SK-N-SH treated with all-trans-retinoic acid at 6 μM for 48 hours (cell line): ENCODE measurements around the gene RIMS4.

Experiments
- ARNTL ChIP-seq: fragments of 450-650 bp; formaldehyde crosslinking; IDR thresholded peaks from 2 replicates; pipeline ENCODE4 v1.5.0; 2020; ENCODE audit warnings: low read depth, mild to moderate bottlenecking, moderate library complexity, borderline replicate concordance
- RARB ChIP-seq: fragments of 250-450 bp; sonication (Bioruptor Pico); IDR thresholded peaks from 2 replicates; pipeline ENCODE4 v1.8.0; 2021; ENCODE audit warnings: mild to moderate bottlenecking, moderate library complexity
- ZC3H10 ChIP-seq: fragments of 250-450 bp; sonication (Bioruptor Pico); IDR thresholded peaks from 2 replicates; pipeline ENCODE4 v1.5.1; 2021; ENCODE audit warnings: mild to moderate bottlenecking, moderate library complexity
- ZNF565 ChIP-seq: fragments of 450-650 bp; formaldehyde crosslinking; conservative IDR thresholded peaks from 2 replicates; pipeline ENCODE4 v1.5.0; 2020; ENCODE audit warnings: low read depth, mild to moderate bottlenecking, moderate library complexity
- TF ChIP-seq, protein P1 (sequence below): fragments of 250-450 bp; sonication (Bioruptor Pico); IDR thresholded peaks from 2 replicates; pipeline ENCODE4 v1.5.0; 2020; ENCODE audit warnings: mild to moderate bottlenecking, moderate library complexity
- TF ChIP-seq, protein P2 (sequence below): fragments of 250-450 bp; sonication (Bioruptor Pico); IDR thresholded peaks from 2 replicates; pipeline ENCODE4 v1.5.1; 2020; ENCODE audit warnings: low read depth, mild to moderate bottlenecking, moderate library complexity

DNA sequence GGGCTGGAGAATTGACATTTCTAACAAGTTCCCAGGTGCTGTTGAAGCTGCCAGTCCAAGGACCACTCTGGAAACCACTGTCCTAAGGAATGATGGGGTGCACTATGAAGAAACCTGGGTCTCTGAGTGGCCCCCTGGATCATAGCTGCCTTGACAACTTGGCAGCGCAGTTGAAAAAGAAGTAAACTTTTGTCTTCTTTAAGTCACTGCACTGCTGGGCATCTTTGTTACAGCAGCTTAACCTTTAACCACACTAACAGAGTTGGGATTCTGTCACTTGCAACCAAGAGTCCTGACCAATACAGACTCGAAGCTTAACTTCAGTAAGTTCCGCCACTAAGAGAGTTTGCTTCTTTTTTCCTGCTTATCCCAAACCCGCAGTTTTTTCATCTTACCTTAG lies 73.2 kb downstream of the RIMS4 start:
- TF ChIP-seq ARNTL (CRISPR knock-in tag) (no peak), ZNF565 (no peak), ZC3H10 (no peak), RARB (CRISPR knock-in tag) (no peak)
- TF ChIP-seq, protein P1, sequence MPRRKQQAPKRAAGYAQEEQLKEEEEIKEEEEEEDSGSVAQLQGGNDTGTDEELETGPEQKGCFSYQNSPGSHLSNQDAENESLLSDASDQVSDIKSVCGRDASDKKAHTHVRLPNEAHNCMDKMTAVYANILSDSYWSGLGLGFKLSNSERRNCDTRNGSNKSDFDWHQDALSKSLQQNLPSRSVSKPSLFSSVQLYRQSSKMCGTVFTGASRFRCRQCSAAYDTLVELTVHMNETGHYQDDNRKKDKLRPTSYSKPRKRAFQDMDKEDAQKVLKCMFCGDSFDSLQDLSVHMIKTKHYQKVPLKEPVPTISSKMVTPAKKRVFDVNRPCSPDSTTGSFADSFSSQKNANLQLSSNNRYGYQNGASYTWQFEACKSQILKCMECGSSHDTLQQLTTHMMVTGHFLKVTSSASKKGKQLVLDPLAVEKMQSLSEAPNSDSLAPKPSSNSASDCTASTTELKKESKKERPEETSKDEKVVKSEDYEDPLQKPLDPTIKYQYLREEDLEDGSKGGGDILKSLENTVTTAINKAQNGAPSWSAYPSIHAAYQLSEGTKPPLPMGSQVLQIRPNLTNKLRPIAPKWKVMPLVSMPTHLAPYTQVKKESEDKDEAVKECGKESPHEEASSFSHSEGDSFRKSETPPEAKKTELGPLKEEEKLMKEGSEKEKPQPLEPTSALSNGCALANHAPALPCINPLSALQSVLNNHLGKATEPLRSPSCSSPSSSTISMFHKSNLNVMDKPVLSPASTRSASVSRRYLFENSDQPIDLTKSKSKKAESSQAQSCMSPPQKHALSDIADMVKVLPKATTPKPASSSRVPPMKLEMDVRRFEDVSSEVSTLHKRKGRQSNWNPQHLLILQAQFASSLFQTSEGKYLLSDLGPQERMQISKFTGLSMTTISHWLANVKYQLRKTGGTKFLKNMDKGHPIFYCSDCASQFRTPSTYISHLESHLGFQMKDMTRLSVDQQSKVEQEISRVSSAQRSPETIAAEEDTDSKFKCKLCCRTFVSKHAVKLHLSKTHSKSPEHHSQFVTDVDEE (CRISPR knock-in tag), result no peak
- TF ChIP-seq, protein P2, sequence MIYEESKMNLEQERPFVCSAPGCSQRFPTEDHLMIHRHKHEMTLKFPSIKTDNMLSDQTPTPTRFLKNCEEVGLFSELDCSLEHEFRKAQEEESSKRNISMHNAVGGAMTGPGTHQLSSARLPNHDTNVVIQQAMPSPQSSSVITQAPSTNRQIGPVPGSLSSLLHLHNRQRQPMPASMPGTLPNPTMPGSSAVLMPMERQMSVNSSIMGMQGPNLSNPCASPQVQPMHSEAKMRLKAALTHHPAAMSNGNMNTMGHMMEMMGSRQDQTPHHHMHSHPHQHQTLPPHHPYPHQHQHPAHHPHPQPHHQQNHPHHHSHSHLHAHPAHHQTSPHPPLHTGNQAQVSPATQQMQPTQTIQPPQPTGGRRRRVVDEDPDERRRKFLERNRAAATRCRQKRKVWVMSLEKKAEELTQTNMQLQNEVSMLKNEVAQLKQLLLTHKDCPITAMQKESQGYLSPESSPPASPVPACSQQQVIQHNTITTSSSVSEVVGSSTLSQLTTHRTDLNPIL (CRISPR knock-in tag), result no peak
